AG04450 (cell line): ENCODE results near the gene ALDH4A1. TPM values are rescaled to one million over a fixed set of nuclear protein-coding genes. Genes with fewer than 3 reads are reported as not detected.

Experiments used
- CTCF ChIA-PET: fragments of 300-600, 350-600 bp; formaldehyde crosslinking; extraction: SDS; loops from one replicate; lab custom pipeline; 2022; ENCODE audit warnings: antibody characterized with exemption, inconsistent platforms; lab: Charles Lee
- POLR2A ChIA-PET: fragments of 350-600 bp; formaldehyde crosslinking; extraction: SDS; loops from one replicate; lab custom pipeline; 2021; ENCODE audit warnings: antibody characterized with exemption, inconsistent platforms; lab: Yijun Ruan, JAX
- DNase-seq: peaks from one replicate; pipeline ENCODE4 v3.0.0-alpha.2; 2011; ENCODE audit warnings: low read depth, low spot score
- H3K27ac ChIP-seq: one replicate; pipeline ENCODE4 v1.5.1; 2012; ENCODE audit warnings: low read depth, low read length, control low read depth
- H3K27me3 ChIP-seq: one replicate; pipeline ENCODE4 v1.6.0; 2012; ENCODE audit warnings: low read length; ENCODE audit not compliant: control insufficient read depth, insufficient read depth
- H3K4me3 ChIP-seq: 2 replicates; pipeline ENCODE4 v1.5.1; 2011; ENCODE audit warnings: mild to moderate bottlenecking, low read depth, low read length, control low read depth
- H3K9me3 ChIP-seq: 2 replicates; pipeline ENCODE4 v1.5.1; 2012; ENCODE audit warnings: low read length; ENCODE audit not compliant: control insufficient read depth, insufficient read depth
- CTCF ChIP-seq: IDR thresholded peaks from 2 replicates; pipeline ENCODE4 v1.5.1; 2011; ENCODE audit warnings: low read depth, low read length, control low read depth, inconsistent platforms
- polyA plus RNA-seq: library from polyadenylated mRNA; depleted of rRNA; stranded (reverse); fragments of >200 nt; gene quantifications from 2 replicates; pipeline ENCODE4 v1.2.3, GENCODE V29; 2011

ALDH4A1 gene
- polyA plus RNA-seq, 1 experiment: 8.8 TPM

GRCh38 chr1:18936814-18937481 lies 34.6 kb upstream of the ALDH4A1 start:
- H3K27ac ChIP-seq: no peak overlapping the region
- H3K27me3 ChIP-seq: no peaks in the 10 kb centered on the region
- no peaks in the 10 kb centered on the region for H3K9me3 ChIP-seq
- POLR2A ChIA-PET: no interaction called here
- no peak for DNase-seq
- no peak for TF ChIP-seq CTCF
- H3K4me3 ChIP-seq: no peak overlapping the region
- CTCF ChIA-PET: interaction anchor here (3.0 kb wide), 1 partner anchor 24 kb away, joined by 22 read pairs; no protein-coding TSS in a partner anchor

- no peak for DNase-seq
- CTCF ChIA-PET: interaction anchor here (3.0 kb wide), 1 partner anchor 24 kb away, joined by 22 read pairs; no protein-coding TSS in a partner anchor
- no peak overlapping the region for H3K4me3 ChIP-seq
- POLR2A ChIA-PET: no interaction called here
- no peak for TF ChIP-seq CTCF
- no peaks in the 10 kb centered on the region for H3K9me3 ChIP-seq
- H3K27me3 ChIP-seq: no peaks in the 10 kb centered on the region
- no peak overlapping the region for H3K27ac ChIP-seq
Measured at GRCh38 chr1:18936471-18936813, 34.1 kb upstream of the ALDH4A1 start.

GRCh38 chr1:18934205-18935000 lies 32.0 kb upstream of the ALDH4A1 start:
- no peaks in the 10 kb centered on the region for H3K27me3 ChIP-seq
- H3K27ac ChIP-seq: no peak overlapping the region
- H3K9me3 ChIP-seq: no peaks in the 10 kb centered on the region; the same call in 1 of the 2 replicates
- H3K4me3 ChIP-seq: no peak overlapping the region
- no peak for TF ChIP-seq CTCF
- no peak for DNase-seq
- ChIA-PET CTCF (no interaction called here), POLR2A (no interaction called here)

GRCh38 chr1:18932879-18933278 lies 30.5 kb upstream of the ALDH4A1 start:
- ChIA-PET POLR2A (no interaction called here), CTCF (no interaction called here)
- Histone ChIP-seq H3K27me3 (no peaks in the 10 kb centered on the region), H3K9me3 (no peaks in the 10 kb centered on the region; the same call in 1 of the 2 replicates), H3K4me3 (no peak overlapping the region), H3K27ac (no peak overlapping the region)
- no peak for DNase-seq
- no peak for TF ChIP-seq CTCF

GRCh38 chr1:18932387-18932786 lies 30.0 kb upstream of the ALDH4A1 start:
- DNase-seq: no peak
- POLR2A ChIA-PET: no interaction called here
- CTCF ChIA-PET: interaction anchor here (3.8 kb wide), 1 partner anchor 19 kb away, joined by 33 read pairs; no protein-coding TSS in a partner anchor

More at GRCh38 chr1:18932387-18932786, 30.0 kb upstream of the ALDH4A1 start:
- H3K4me3 ChIP-seq: no peak overlapping the region
- no peaks in the 10 kb centered on the region; the same call in 1 of the 2 replicates for H3K9me3 ChIP-seq
- TF ChIP-seq CTCF: no peak
- no peaks in the 10 kb centered on the region for H3K27me3 ChIP-seq
- no peak overlapping the region for H3K27ac ChIP-seq
